Activated CD8-positive, alpha-beta T cell treated with anti-CD3 and anti-CD28 coated beads for 36 hours (primary cell): Measurements from ENCODE around the gene TNFRSF14. TPM values are rescaled to one million over a fixed set of nuclear protein-coding genes. Genes with fewer than 3 reads are reported as not detected.

Experiments used
- ATAC-seq: fragments of 200-7000 bp; cut with Tn5 transposase; one replicate; pipeline ENCODE4 v1.10.0; 2021; ENCODE audit warnings: mild to moderate bottlenecking, moderate library complexity
- CTCF ChIA-PET: fragments of 350-600 bp; sonication (Branson Sonifier 250); formaldehyde crosslinking; loops from one replicate; lab custom pipeline; 2021; ENCODE audit warnings: antibody characterized with exemption; lab: Charles Lee
- POLR2A ChIA-PET: fragments of 350-600 bp; sonication (Branson Sonifier 250); formaldehyde crosslinking; loops from one replicate; lab custom pipeline; 2021; ENCODE audit warnings: antibody characterized with exemption; lab: Charles Lee
- DNase-seq: peaks from one replicate; pipeline ENCODE4 v3.0.0-alpha.2; 2020
- H3K27ac Mint-ChIP-seq: one replicate; pipeline ENCODE4 v1.8.0; 2021; ENCODE audit warnings: mild to moderate bottlenecking, mixed read lengths
- H3K27me3 Mint-ChIP-seq: one replicate; pipeline ENCODE4 v1.8.0; 2021; ENCODE audit warnings: mixed read lengths
- H3K36me3 Mint-ChIP-seq: one replicate; pipeline ENCODE4 v1.8.0; 2021; ENCODE audit warnings: low read depth, mixed read lengths
- H3K4me1 Mint-ChIP-seq: one replicate; pipeline ENCODE4 v1.8.0; 2021; ENCODE audit warnings: low read depth, mixed read lengths
- H3K4me3 Mint-ChIP-seq: one replicate; pipeline ENCODE4 v1.8.0; 2021; ENCODE audit warnings: mild to moderate bottlenecking, moderate library complexity, mixed read lengths
- H3K9me3 Mint-ChIP-seq: one replicate; pipeline ENCODE4 v1.8.0; 2021; ENCODE audit warnings: mixed read lengths
- CTCF ChIP-seq: fragments of 200-600 bp; IDR thresholded peaks from one replicate; pipeline ENCODE4 v1.8.0; 2022; ENCODE audit warnings: antibody characterized with exemption, mild to moderate bottlenecking
- intact Hi-C: fragments of 100-400 bp; cut with micrococcal nuclease; formaldehyde crosslinking; loops from one replicate; pipeline ENCODE4 v1.10.0; 2022
- total RNA-seq, 2 experiments: library from RNA; stranded (reverse); gene quantifications; one replicate each; pipeline ENCODE4 v1.2.3, GENCODE V29; 2021

TNFRSF14 gene
- total RNA-seq, 2 experiments from 2014 or later = 134 to 140 TPM

GRCh38 chr1:2589431-2590232 lies 33.5 kb downstream of the TNFRSF14 start:
- TF ChIP-seq CTCF = no peak
- H3K4me3 Mint-ChIP-seq = no peak overlapping the region
- POLR2A ChIA-PET = interaction anchor here (1.3 to 1.4 kb wide), 2 partner anchors 17 to 34 kb away, joined by 3 read pairs; partner anchors contain the start of gene TNFRSF14

GRCh38 chr1:2590233-2591141 lies 34.3 kb downstream of the TNFRSF14 start:
- CTCF ChIA-PET = interaction anchor here (0.5 kb wide), 1 partner anchor 582 kb away, joined by 4 read pairs; no protein-coding TSS in a partner anchor
- Mint-ChIP-seq H3K36me3 (peaks cover 4% of the 10 kb centered on the region), H3K27ac (no peak overlapping the region), H3K9me3 (no peaks in the 10 kb centered on the region), H3K27me3 (no peaks in the 10 kb centered on the region), H3K4me1 (no peaks in the 10 kb centered on the region), H3K4me3 (no peak overlapping the region)
- TF ChIP-seq CTCF = no peak
- POLR2A ChIA-PET = interaction anchor here (1.3 to 1.4 kb wide), 2 partner anchors 16 to 35 kb away, joined by 3 read pairs; partner anchors contain the start of gene TNFRSF14
- intact Hi-C loops = no loop called here
- DNase-seq (no peak), ATAC-seq (no peak)

More at GRCh38 chr1:2589431-2590232, 33.5 kb downstream of the TNFRSF14 start:
- CTCF ChIA-PET = no interaction called here
- ATAC-seq (no peak), DNase-seq (no peak)
- Mint-ChIP-seq H3K27me3 (no peaks in the 10 kb centered on the region), H3K4me1 (peaks cover 5% of the 10 kb centered on the region), H3K36me3 (peaks cover 8% of the 10 kb centered on the region), H3K9me3 (no peaks in the 10 kb centered on the region), H3K27ac (no peak overlapping the region)
- intact Hi-C loops = loop anchor here (5.0 to 10.0 kb wide), 2 partner anchors 42 to 55 kb away; no protein-coding TSS in a partner anchor

GRCh38 chr1:2591233-2591580 lies 35.0 kb downstream of the TNFRSF14 start:
- no peak for TF ChIP-seq CTCF
- ChIA-PET CTCF (no interaction called here), POLR2A (no interaction called here)
- Mint-ChIP-seq H3K27ac (peak overlapping the region; percentile 9), H3K4me1 (no peaks in the 10 kb centered on the region), H3K9me3 (no peaks in the 10 kb centered on the region), H3K4me3 (no peak overlapping the region), H3K27me3 (no peaks in the 10 kb centered on the region), H3K36me3 (peaks cover 4% of the 10 kb centered on the region)
- ATAC-seq (no peak), DNase-seq (peak; percentile 1)
- intact Hi-C loops = no loop called here

GRCh38 chr1:2591581-2592261 lies 35.5 kb downstream of the TNFRSF14 start:
- Mint-ChIP-seq H3K27me3 (no peaks in the 10 kb centered on the region), H3K36me3 (peaks cover 4% of the 10 kb centered on the region), H3K9me3 (no peaks in the 10 kb centered on the region), H3K27ac (no peak overlapping the region), H3K4me3 (peak overlapping the region; percentile 37), H3K4me1 (no peaks in the 10 kb centered on the region)
- POLR2A ChIA-PET = no interaction called here
- TF ChIP-seq CTCF = no peak
- intact Hi-C loops = no loop called here
- no peak for ATAC-seq
- DNase-seq = no peak
- CTCF ChIA-PET = no interaction called here
